Caco-2 (cell line): ENCODE measurements around the gene PHF21A. TPM values are rescaled to one million over a fixed set of nuclear protein-coding genes. Genes with fewer than 3 reads are reported as not detected.
"Not testable (repeated sequence)": the region's sequence is repeated elsewhere in the genome, so short reads cannot be mapped to it uniquely, and the experiment has no call there.

ENCODE experiments used
- BruUV-seq: library from RNA; stranded (reverse); fragments of 400-500 nt; replicated peaks from 2 replicates; lab custom pipeline; 2021; lab: Mats Ljungman, UMichigan
- CTCF ChIA-PET: fragments of 300-600 bp; sonication (Branson Sonifier 250); formaldehyde crosslinking; loops from one replicate; lab custom pipeline; 2022; ENCODE audit warnings: antibody characterized with exemption; lab: Charles Lee
- POLR2A ChIA-PET: fragments of 300-600 bp; sonication (Branson Sonifier 250); formaldehyde crosslinking; loops from one replicate; lab custom pipeline; 2022; ENCODE audit warnings: antibody characterized with exemption; lab: Charles Lee
- DNase-seq, 2 experiments: peaks; one replicate each; pipeline versions ENCODE4 v3.0.0 to v3.0.0-alpha.2; 2020 to 2022
- H3K27me3 ChIP-seq: replicated peaks from 2 replicates; pipeline ENCODE4 v1.6.0; 2011; ENCODE audit warnings: low read length; ENCODE audit not compliant: control insufficient read depth, insufficient read depth
- H3K36me3 ChIP-seq: 2 replicates; pipeline ENCODE4 v1.5.1; 2011; ENCODE audit warnings: low read length; ENCODE audit not compliant: control insufficient read depth, insufficient read depth
- H3K4me1 ChIP-seq: fragments of 250-450 bp; sonication (Bioruptor Pico); 2 replicates; pipeline ENCODE4 v1.5.1; 2020; ENCODE audit warnings: mild to moderate bottlenecking
- H3K4me3 ChIP-seq: 2 replicates; pipeline ENCODE4 v1.5.1; 2011; ENCODE audit warnings: low read depth, mild to moderate bottlenecking, control low read depth, low read length
- H3K9me3 ChIP-seq: fragments of 250-450 bp; sonication (Bioruptor Pico); 2 replicates; pipeline ENCODE4 v1.5.1; 2020; ENCODE audit warnings: mild to moderate bottlenecking, moderate library complexity
- H3K27ac Mint-ChIP-seq: one replicate; pipeline ENCODE4 v1.8.0; 2022; ENCODE audit warnings: mixed read lengths; ENCODE audit not compliant: unreplicated experiment
- H3K27me3 Mint-ChIP-seq: one replicate; pipeline ENCODE4 v1.8.0; 2022; ENCODE audit warnings: mixed read lengths; ENCODE audit not compliant: insufficient read depth, unreplicated experiment
- H3K36me3 Mint-ChIP-seq: one replicate; pipeline ENCODE4 v1.8.0; 2022; ENCODE audit warnings: mild to moderate bottlenecking, mixed read lengths; ENCODE audit not compliant: insufficient read depth, unreplicated experiment
- H3K4me1 Mint-ChIP-seq: one replicate; pipeline ENCODE4 v1.8.0; 2022; ENCODE audit warnings: low read depth, mixed read lengths; ENCODE audit not compliant: unreplicated experiment
- H3K4me3 Mint-ChIP-seq: one replicate; pipeline ENCODE4 v1.8.0; 2022; ENCODE audit warnings: mild to moderate bottlenecking, moderate library complexity, mixed read lengths; ENCODE audit not compliant: unreplicated experiment
- H3K9me3 Mint-ChIP-seq: one replicate; pipeline ENCODE4 v1.8.0; 2022; ENCODE audit warnings: mixed read lengths; ENCODE audit not compliant: unreplicated experiment
- intact Hi-C: fragments of 100-400 bp; cut with micrococcal nuclease; formaldehyde crosslinking; loops from one replicate; pipeline ENCODE4 v1.10.0; 2022; ENCODE audit not compliant: unreplicated experiment
- total RNA-seq: library from RNA; stranded (reverse); gene quantifications from 2 replicates; pipeline ENCODE4 v1.2.3, GENCODE V29; 2022
- TF ChIP-seq, protein P1 (sequence below), 2 experiments: fragments of 200-600 bp in 1 of 2; IDR thresholded peaks; 1 replicate in 1 of 2; 2 replicates in 1 of 2; pipeline versions ENCODE4 v1.5.1 to v1.8.0; 2011 to 2022; ENCODE audit warnings: antibody characterized with exemption in 1 of 2, control low read depth in 1 of 2, inconsistent platforms in 1 of 2, low read depth in 1 of 2, low read length in 1 of 2, mild to moderate bottlenecking in 1 of 2, moderate library complexity in 1 of 2; ENCODE audit not compliant: insufficient read depth in 1 of 2, severe bottlenecking in 1 of 2, unreplicated experiment in 1 of 2

PHF21A gene
- total RNA-seq, 1 experiment from 2014 or later = 20.0 TPM

DNA sequence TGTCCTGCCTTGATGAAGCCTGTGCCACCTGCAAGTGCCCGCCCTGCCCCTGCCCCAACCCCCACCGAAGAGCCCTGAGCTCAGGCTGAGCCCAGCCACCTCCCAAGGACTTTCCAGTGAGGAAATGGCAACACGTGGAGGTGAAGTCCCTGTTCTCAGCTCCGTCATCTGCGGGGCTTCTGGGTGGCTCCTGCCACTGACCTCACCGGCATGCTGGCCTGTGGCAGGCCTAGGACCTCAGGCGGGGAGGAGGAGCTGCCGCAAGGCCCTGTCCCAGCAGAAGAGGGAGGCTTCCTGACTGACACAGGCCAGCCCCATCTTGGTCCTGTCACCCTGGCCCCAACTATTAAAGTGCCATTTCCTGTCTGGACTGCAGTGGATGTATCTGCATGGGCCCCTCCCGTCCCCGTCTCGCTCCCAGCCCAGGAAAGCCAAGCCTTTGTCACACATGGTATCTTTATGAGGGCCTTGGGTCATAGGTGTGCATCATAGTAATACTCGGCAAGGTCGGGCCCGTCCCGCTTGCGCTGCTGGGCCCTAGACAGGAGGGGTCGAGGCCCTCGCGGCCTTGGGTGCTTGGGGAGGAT is 215.1 kb downstream of the PHF21A start:
- H3K4me3 Mint-ChIP-seq = no peak overlapping the region
- Histone ChIP-seq H3K9me3 (no peaks in the 10 kb centered on the region), H3K36me3 (no peaks in the 10 kb centered on the region; the same call in none of the 2 replicates), H3K27me3 (no peaks in the 10 kb centered on the region), H3K4me3 (no peak overlapping the region), H3K4me1 (no peaks in the 10 kb centered on the region; the same call in 1 of the 2 replicates)
- intact Hi-C loops = no loop called here
- H3K9me3 Mint-ChIP-seq = no peaks in the 10 kb centered on the region
- peaks cover 41% of the 10 kb centered on the region for H3K36me3 Mint-ChIP-seq
- TF ChIP-seq, protein P1, sequence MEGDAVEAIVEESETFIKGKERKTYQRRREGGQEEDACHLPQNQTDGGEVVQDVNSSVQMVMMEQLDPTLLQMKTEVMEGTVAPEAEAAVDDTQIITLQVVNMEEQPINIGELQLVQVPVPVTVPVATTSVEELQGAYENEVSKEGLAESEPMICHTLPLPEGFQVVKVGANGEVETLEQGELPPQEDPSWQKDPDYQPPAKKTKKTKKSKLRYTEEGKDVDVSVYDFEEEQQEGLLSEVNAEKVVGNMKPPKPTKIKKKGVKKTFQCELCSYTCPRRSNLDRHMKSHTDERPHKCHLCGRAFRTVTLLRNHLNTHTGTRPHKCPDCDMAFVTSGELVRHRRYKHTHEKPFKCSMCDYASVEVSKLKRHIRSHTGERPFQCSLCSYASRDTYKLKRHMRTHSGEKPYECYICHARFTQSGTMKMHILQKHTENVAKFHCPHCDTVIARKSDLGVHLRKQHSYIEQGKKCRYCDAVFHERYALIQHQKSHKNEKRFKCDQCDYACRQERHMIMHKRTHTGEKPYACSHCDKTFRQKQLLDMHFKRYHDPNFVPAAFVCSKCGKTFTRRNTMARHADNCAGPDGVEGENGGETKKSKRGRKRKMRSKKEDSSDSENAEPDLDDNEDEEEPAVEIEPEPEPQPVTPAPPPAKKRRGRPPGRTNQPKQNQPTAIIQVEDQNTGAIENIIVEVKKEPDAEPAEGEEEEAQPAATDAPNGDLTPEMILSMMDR (IDR thresholded peaks at IDR 0.05; ENCODE audit: insufficient read depth in 1 of 2, low read depth in 1 of 2, low read length in 1 of 2, severe bottlenecking in 1 of 2, unreplicated experiment in 1 of 2) = no peak
- H3K4me1 Mint-ChIP-seq = no peaks in the 10 kb centered on the region
- no TSS peak for BruUV-seq
- H3K27me3 Mint-ChIP-seq = no peaks in the 10 kb centered on the region
- H3K27ac Mint-ChIP-seq = peak overlapping the region; percentile 11
- DNase-seq = no peak
- ChIA-PET POLR2A (no interaction called here), CTCF (no interaction called here)

DNA sequence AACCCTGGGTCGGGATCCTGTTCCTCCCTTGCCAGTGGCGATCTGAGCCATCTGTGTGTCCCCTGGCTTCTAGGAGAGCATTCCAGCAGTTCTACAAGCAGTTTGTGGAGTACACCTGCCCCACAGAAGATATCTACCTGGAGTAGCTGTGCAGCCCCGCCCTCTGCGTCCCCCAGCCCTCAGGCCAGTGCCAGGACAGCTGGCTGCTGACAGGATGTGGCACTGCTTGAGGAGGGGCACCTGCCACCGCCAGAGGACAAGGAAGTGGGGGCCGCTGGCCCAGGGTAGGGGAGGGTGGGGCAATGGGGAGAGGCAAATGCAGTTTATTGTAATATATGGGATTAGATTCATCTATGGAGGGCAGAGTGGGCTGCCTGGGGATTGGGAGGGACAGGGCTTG is 215.7 kb downstream of the PHF21A start:
- H3K27ac Mint-ChIP-seq, intact Hi-C loops, H3K4me3 ChIP-seq, H3K4me1 Mint-ChIP-seq, H3K36me3 ChIP-seq, H3K27me3 Mint-ChIP-seq, H3K27me3 ChIP-seq, H3K4me1 ChIP-seq, DNase-seq, H3K4me3 Mint-ChIP-seq, POLR2A ChIA-PET, CTCF ChIA-PET, BruUV-seq, H3K9me3 ChIP-seq, H3K9me3 Mint-ChIP-seq: not testable (repeated sequence)
- H3K36me3 Mint-ChIP-seq = peaks cover 41% of the 10 kb centered on the region

DNA sequence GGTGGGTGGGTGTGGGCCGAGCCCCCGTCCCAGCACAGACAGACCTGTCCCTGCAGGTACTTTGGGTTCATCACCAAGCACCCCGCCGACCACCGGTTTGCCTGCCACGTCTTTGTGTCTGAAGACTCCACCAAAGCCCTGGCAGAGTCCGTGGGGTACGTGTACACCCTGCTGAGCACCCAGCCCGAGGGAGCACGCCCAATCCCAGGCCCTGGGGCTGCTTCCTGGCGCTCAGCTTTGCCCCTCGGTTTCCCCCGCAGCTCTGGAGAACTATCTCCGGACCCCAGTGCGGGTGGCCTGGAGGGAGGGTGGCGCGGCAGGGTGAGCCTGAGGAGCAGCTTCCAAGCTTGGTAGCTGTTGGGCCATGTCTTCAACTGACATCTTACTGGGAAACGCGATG is 216.2 kb downstream of the PHF21A start:
- Histone ChIP-seq H3K27me3 (no peaks in the 10 kb centered on the region), H3K36me3 (no peaks in the 10 kb centered on the region), H3K4me3 (no peak overlapping the region), H3K9me3 (no peaks in the 10 kb centered on the region), H3K4me1 (peaks cover 3% of the 10 kb centered on the region; the same call in 1 of the 2 replicates)
- Mint-ChIP-seq H3K27me3 (no peaks in the 10 kb centered on the region), H3K36me3 (peaks cover 41% of the 10 kb centered on the region), H3K27ac (no peak overlapping the region), H3K4me1 (peaks cover 8% of the 10 kb centered on the region), H3K9me3 (no peaks in the 10 kb centered on the region), H3K4me3 (no peak overlapping the region)
- intact Hi-C loops = no loop called here
- POLR2A ChIA-PET = no interaction called here
- TF ChIP-seq, protein P1 (IDR thresholded peaks at IDR 0.05; ENCODE audit: insufficient read depth in 1 of 2, low read depth in 1 of 2, low read length in 1 of 2, severe bottlenecking in 1 of 2, unreplicated experiment in 1 of 2) = no peak
- DNase-seq = no peak
- BruUV-seq = no TSS peak
- CTCF ChIA-PET = no interaction called here
